AG09319 (cell line): ENCODE results near the gene XXYLT1.

ENCODE experiments used
- DNase-seq: peaks from one replicate; pipeline ENCODE4 v3.0.0-alpha.2; 2010; ENCODE audit warnings: low read depth; ENCODE audit errors: extremely low read depth
- TF ChIP-seq, protein P1 (sequence below): IDR thresholded peaks from 2 replicates; pipeline ENCODE4 v1.5.1; 2011; ENCODE audit warnings: low read depth, mild to moderate bottlenecking, inconsistent platforms, low read length, moderate library complexity

The XXYLT1 gene

DNA sequence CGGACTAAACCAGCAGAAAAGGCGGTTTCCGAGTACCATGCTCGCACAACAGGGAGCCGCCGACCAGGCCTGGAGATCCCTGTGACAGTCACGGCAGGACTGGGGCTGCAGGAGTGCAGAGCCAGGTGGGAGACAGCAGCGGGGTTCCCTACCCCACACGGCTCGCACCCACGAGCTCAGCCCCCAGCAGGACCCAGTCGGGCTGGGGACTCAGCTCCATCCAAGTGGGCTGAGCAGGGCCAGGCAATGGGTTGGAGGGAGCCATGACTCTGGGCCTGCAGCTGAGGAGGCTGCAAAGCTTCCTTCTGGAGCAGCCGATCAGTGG, 15.8 kb downstream of the XXYLT1 start:
- TF ChIP-seq, protein P1, sequence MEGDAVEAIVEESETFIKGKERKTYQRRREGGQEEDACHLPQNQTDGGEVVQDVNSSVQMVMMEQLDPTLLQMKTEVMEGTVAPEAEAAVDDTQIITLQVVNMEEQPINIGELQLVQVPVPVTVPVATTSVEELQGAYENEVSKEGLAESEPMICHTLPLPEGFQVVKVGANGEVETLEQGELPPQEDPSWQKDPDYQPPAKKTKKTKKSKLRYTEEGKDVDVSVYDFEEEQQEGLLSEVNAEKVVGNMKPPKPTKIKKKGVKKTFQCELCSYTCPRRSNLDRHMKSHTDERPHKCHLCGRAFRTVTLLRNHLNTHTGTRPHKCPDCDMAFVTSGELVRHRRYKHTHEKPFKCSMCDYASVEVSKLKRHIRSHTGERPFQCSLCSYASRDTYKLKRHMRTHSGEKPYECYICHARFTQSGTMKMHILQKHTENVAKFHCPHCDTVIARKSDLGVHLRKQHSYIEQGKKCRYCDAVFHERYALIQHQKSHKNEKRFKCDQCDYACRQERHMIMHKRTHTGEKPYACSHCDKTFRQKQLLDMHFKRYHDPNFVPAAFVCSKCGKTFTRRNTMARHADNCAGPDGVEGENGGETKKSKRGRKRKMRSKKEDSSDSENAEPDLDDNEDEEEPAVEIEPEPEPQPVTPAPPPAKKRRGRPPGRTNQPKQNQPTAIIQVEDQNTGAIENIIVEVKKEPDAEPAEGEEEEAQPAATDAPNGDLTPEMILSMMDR = no peak
- no peak for DNase-seq

DNA sequence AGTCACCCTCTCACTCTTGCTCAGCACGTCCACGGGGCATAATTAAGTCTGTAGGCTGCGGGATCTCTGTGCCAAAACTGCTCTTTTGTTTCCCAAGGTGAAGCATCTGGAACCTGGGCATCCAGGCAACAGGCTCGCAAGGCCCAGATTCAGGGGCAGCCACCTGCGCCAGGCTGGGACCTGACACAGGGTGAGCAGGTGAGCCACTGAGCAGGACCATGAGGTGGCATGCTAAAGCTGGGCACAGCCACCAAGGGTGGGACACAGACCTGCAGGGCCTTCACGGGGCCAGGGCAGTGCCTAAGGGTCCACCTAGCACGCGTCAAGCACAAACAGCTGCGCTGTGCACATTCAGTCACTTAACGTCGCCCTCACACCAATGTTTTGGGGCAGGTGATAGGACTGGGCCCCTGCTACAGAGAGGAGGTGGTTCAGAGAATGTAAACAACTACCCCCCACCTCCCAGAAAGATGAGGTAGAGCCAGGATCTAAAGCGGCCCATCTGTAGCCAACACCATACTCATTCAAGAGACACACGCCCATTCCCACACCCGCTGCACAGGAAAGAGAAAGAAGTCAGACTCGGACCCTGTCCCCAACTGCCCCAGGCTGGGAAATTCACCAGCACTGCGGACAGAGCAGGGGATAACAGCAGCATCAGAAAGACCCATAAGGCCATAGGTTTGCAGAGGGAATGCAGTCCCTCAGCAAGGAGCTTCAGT, 16.3 kb downstream of the XXYLT1 start:
- TF ChIP-seq, protein P1 = no peak
- no peak for DNase-seq

GRCh38 chr3:195253923-195254432, 17.0 kb downstream of the XXYLT1 start:
- TF ChIP-seq, protein P1 = no peak
- no peak for DNase-seq

- TF ChIP-seq, protein P1 = no peak
- DNase-seq = no peak
These were observed 19.5 kb downstream of the XXYLT1 start for GRCh38 chr3:195251336-195252065.

DNA sequence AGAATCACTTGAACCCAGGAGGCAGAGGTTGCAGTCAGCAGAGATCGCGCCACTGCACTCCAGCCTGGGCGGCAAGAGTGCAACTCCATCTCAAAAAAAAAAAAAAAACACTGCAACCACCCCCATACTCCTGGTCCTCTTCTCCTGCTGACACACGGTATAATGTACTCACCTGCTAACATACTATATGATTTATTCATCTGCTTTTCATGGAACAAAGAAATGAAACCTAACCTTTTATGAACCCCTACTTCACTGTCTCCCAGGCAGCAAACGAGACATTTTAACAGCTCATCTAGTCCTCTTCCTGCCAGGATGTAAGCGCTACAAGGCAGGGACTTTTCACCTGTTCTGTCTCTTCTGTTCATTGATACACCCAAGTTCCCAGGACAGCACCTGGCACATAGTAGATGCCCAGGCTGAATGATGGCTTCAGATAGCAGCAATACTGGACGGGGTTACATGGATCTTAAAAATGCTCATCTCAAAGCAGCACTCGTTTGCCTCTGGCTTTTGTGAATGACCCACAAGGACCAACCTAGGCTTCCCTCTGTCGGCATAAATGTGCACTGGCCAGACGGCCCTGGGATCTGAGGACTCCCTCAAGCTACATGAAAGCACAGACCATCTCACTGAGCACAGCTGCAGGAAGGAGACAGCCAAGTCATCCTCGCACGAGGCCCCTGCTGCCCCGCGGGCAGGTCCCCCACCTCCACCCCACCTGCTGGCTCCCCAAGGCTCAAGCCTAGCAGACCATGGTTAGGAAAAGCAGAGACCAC, 20.3 kb downstream of the XXYLT1 start:
- no peak for DNase-seq

GRCh38 chr3:195249858-195250464, 21.0 kb downstream of the XXYLT1 start:
- DNase-seq = no peak
- TF ChIP-seq, protein P1 = no peak

More for the DNA sequence above, 20.3 kb downstream of the XXYLT1 start:
- TF ChIP-seq, protein P1 = peak; percentile 51
